Activated CD4-positive, alpha-beta memory T cell treated with anti-CD3 and anti-CD28 coated beads, Interleukin-2, amount 10 ng/mL, durations not matched to agents 7 days and 5 days (primary cell): ENCODE data around the gene IFI30. TPM values are rescaled to one million over a fixed set of nuclear protein-coding genes. Genes with fewer than 3 reads are reported as not detected.
A peak's percentile ranks its signal among the peaks of the same experiment; 100 is the strongest.

Experiments used
- CTCF ChIA-PET: fragments of 350-600 bp; sonication (Branson Sonifier 250); formaldehyde crosslinking; loops from one replicate; lab custom pipeline; 2021; ENCODE audit warnings: antibody characterized with exemption, inconsistent platforms; lab: Charles Lee
- POLR2A ChIA-PET: fragments of 350-600 bp; sonication (Branson Sonifier 250); formaldehyde crosslinking; loops from one replicate; lab custom pipeline; 2021; ENCODE audit warnings: antibody characterized with exemption; lab: Charles Lee
- DNase-seq: peaks from one replicate; pipeline ENCODE4 v3.0.0-alpha.2; 2020
- H3K27ac Mint-ChIP-seq: one replicate; pipeline ENCODE4 v1.8.0; 2021; ENCODE audit warnings: mild to moderate bottlenecking, mixed read lengths
- H3K27me3 Mint-ChIP-seq: one replicate; pipeline ENCODE4 v1.8.0; 2021; ENCODE audit warnings: mixed read lengths
- H3K36me3 Mint-ChIP-seq: one replicate; pipeline ENCODE4 v1.8.0; 2021; ENCODE audit warnings: low read depth, mixed read lengths
- H3K4me1 Mint-ChIP-seq: one replicate; pipeline ENCODE4 v1.8.0; 2021; ENCODE audit warnings: mixed read lengths
- H3K4me3 Mint-ChIP-seq: one replicate; pipeline ENCODE4 v1.8.0; 2021; ENCODE audit warnings: mild to moderate bottlenecking, mixed read lengths
- H3K9me3 Mint-ChIP-seq: one replicate; pipeline ENCODE4 v1.8.0; 2021; ENCODE audit warnings: mixed read lengths
- total RNA-seq, 2 experiments: library from RNA; stranded (reverse); gene quantifications; one replicate each; pipeline ENCODE4 v1.2.3, GENCODE V29; 2021

IFI30 gene
- total RNA-seq, 2 experiments from 2014 or later = 48.0 to 55.6 TPM

DNA sequence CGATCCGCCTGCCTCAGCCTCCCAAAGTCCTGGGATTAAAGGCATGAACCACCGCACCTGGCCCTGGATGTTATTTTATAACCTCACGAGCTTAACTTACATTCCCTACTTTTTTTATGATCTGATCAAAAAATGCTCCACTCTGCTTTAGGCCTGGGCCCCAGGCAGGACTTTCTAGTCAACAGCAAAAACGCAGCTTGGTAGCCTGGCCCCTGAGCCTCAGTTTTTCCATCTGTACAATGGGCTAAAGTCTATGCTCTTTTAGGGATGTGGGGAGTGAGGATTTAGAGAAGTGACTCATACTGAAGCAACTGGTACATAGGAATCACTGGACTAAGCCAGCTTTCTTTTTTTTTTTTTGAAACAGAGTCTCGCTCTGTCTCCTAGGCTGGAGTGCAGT is 32.6 kb upstream of the IFI30 start:
- H3K36me3 Mint-ChIP-seq = peaks cover 45% of the 10 kb centered on the region
- DNase-seq = no peak
- H3K4me1 Mint-ChIP-seq = no peaks in the 10 kb centered on the region
- H3K27ac Mint-ChIP-seq = no peak overlapping the region
- H3K9me3 Mint-ChIP-seq = no peaks in the 10 kb centered on the region
- no peak overlapping the region for H3K4me3 Mint-ChIP-seq
- ChIA-PET POLR2A (interaction anchor here (1.3 to 1.8 kb wide), 2 partner anchors 10 to 13 kb away, joined by 5 read pairs; no protein-coding TSS in a partner anchor), CTCF (interaction anchor here (0.8 to 1.7 kb wide), 3 partner anchors 11 to 203 kb away, joined by 3 to 6 read pairs (median 3); partner anchors contain the start of gene PIK3R2)
- H3K27me3 Mint-ChIP-seq = no peaks in the 10 kb centered on the region

DNA sequence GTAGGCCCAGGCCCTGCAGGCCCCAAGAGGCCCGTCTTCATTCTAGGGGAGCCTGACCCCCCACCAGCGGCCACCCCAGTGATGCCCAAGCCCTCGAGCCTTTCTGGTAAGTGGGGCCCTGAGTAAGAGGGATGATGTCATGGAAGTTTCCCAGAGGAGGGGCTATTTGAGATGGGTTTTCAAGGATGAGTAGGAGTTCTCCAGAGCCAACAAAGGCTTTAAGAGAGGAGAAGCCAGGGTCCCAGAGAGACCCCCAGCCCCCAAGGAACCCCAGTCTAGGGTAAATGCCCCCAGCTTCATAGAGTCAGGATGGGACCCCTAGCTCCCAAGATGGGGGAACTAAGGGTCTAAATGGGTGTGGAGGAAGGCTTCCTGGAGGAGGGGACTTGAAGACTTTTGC is 29.7 kb upstream of the IFI30 start:
- Mint-ChIP-seq H3K4me3 (no peak overlapping the region), H3K27me3 (no peaks in the 10 kb centered on the region), H3K9me3 (no peaks in the 10 kb centered on the region), H3K36me3 (peaks cover 49% of the 10 kb centered on the region), H3K4me1 (peaks cover 8% of the 10 kb centered on the region), H3K27ac (no peak overlapping the region)
- ChIA-PET POLR2A (interaction anchor here (1.3 kb wide), 1 partner anchor 15 kb away, joined by 4 read pairs; no protein-coding TSS in a partner anchor), CTCF (no interaction called here)
- DNase-seq = no peak

- Mint-ChIP-seq H3K36me3 (peaks cover 48% of the 10 kb centered on the region), H3K4me3 (no peak overlapping the region), H3K27ac (no peak overlapping the region), H3K27me3 (no peaks in the 10 kb centered on the region), H3K4me1 (peaks cover 9% of the 10 kb centered on the region), H3K9me3 (no peaks in the 10 kb centered on the region)
- ChIA-PET CTCF (no interaction called here), POLR2A (interaction anchor here (1.3 kb wide), 1 partner anchor 16 kb away, joined by 4 read pairs; no protein-coding TSS in a partner anchor)
- DNase-seq = no peak
Measured at GRCh38 chr19:18144361-18144760, 29.3 kb upstream of the IFI30 start.

- H3K4me3 Mint-ChIP-seq = no peak overlapping the region
- no peaks in the 10 kb centered on the region for H3K27me3 Mint-ChIP-seq
- ChIA-PET CTCF (interaction anchor here (1.1 kb wide), 1 partner anchor 32 kb away, joined by 4 read pairs; no protein-coding TSS in a partner anchor), POLR2A (interaction anchor here (1.2 kb wide), 1 partner anchor 9 kb away, joined by 3 read pairs; no protein-coding TSS in a partner anchor)
- no peaks in the 10 kb centered on the region for H3K9me3 Mint-ChIP-seq
- H3K36me3 Mint-ChIP-seq = peaks cover 48% of the 10 kb centered on the region
- no peak overlapping the region for H3K27ac Mint-ChIP-seq
- no peak for DNase-seq
- peaks cover 12% of the 10 kb centered on the region for H3K4me1 Mint-ChIP-seq
Measured at GRCh38 chr19:18144906-18145305, 28.7 kb upstream of the IFI30 start.

GRCh38 chr19:18145391-18145999 is 28.1 kb upstream of the IFI30 start:
- Mint-ChIP-seq H3K4me1 (peaks cover 14% of the 10 kb centered on the region), H3K9me3 (no peaks in the 10 kb centered on the region), H3K4me3 (no peak overlapping the region), H3K36me3 (peaks cover 46% of the 10 kb centered on the region), H3K27me3 (no peaks in the 10 kb centered on the region), H3K27ac (no peak overlapping the region)
- no peak for DNase-seq
- CTCF ChIA-PET = interaction anchor here (0.6 to 1.1 kb wide), 2 partner anchors 32 to 155 kb away, joined by 3 to 4 read pairs; no protein-coding TSS in a partner anchor
- POLR2A ChIA-PET = interaction anchor here (1.2 kb wide), 1 partner anchor 9 kb away, joined by 3 read pairs; no protein-coding TSS in a partner anchor

- POLR2A ChIA-PET = no interaction called here
- CTCF ChIA-PET = no interaction called here
- Mint-ChIP-seq H3K9me3 (no peaks in the 10 kb centered on the region), H3K27me3 (no peaks in the 10 kb centered on the region), H3K4me1 (peaks cover 32% of the 10 kb centered on the region), H3K36me3 (peaks cover 46% of the 10 kb centered on the region), H3K27ac (no peak overlapping the region), H3K4me3 (no peak overlapping the region)
- no peak for DNase-seq
Measured at GRCh38 chr19:18147396-18147795, 26.2 kb upstream of the IFI30 start.

DNA sequence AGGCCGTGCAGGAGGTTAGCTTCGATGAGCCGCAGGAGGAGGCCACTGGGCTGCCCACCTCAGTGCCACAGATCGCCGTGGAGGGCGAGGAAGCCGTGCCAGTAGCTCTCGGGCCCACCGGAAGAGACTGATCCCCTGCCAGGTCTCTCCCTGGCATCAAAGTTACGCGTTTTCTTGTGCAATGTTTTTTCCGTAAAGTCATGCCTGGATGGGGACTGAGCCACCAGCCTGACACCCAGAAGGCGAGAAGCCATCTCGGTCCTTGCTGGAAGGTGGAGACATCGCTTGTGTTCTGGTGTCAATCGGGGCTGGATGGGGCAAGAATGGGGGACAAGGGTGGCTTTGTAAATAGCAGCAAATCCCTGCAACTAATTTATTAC is 24.0 kb upstream of the IFI30 start:
- Mint-ChIP-seq H3K27ac (no peak overlapping the region), H3K9me3 (no peaks in the 10 kb centered on the region), H3K4me3 (no peak overlapping the region), H3K27me3 (no peaks in the 10 kb centered on the region), H3K4me1 (peaks cover 41% of the 10 kb centered on the region), H3K36me3 (peaks cover 34% of the 10 kb centered on the region)
- POLR2A ChIA-PET = interaction anchor here (1.1 kb wide), 1 partner anchor 11 kb away, joined by 3 read pairs; no protein-coding TSS in a partner anchor
- CTCF ChIA-PET = no interaction called here
- no peak for DNase-seq

GRCh38 chr19:18150776-18151624 is 22.6 kb upstream of the IFI30 start:
- POLR2A ChIA-PET = interaction anchor here (0.8 to 2.4 kb wide), 16 partner anchors 10 to 280 kb away, joined by 3 to 28 read pairs (median 4); partner anchors contain the start of genes IL12RB1 and JUND
- H3K36me3 Mint-ChIP-seq = peaks cover 25% of the 10 kb centered on the region
- no peak for DNase-seq
- CTCF ChIA-PET = interaction anchor here (0.6 to 2.2 kb wide), 10 partner anchors 10 to 538 kb away, joined by 3 to 23 read pairs (median 5); no protein-coding TSS in a partner anchor
- peak overlapping the region; percentile 98 for H3K27ac Mint-ChIP-seq
- H3K4me3 Mint-ChIP-seq = peak overlapping the region; percentile 77
- no peaks in the 10 kb centered on the region for H3K27me3 Mint-ChIP-seq
- H3K4me1 Mint-ChIP-seq = peaks cover 42% of the 10 kb centered on the region
- no peaks in the 10 kb centered on the region for H3K9me3 Mint-ChIP-seq

GRCh38 chr19:18152442-18152816 is 21.2 kb upstream of the IFI30 start:
- H3K27ac Mint-ChIP-seq = peak overlapping the region; percentile 98
- no peaks in the 10 kb centered on the region for H3K27me3 Mint-ChIP-seq
- H3K4me1 Mint-ChIP-seq = peaks cover 43% of the 10 kb centered on the region
- peak overlapping the region; percentile 77 for H3K4me3 Mint-ChIP-seq
- ChIA-PET CTCF (interaction anchor here (0.7 to 2.2 kb wide), 15 partner anchors 9 to 219 kb away, joined by 3 to 23 read pairs (median 3); partner anchors contain the start of genes CCDC124, IL12RB1 and LSM4), POLR2A (interaction anchor here (0.9 to 2.4 kb wide), 13 partner anchors 8 to 151 kb away, joined by 3 to 28 read pairs (median 4); partner anchors contain the start of genes IL12RB1, JUND, MPV17L2 and RAB3A)
- peak; percentile 99 for DNase-seq
- H3K9me3 Mint-ChIP-seq = no peaks in the 10 kb centered on the region
- H3K36me3 Mint-ChIP-seq = peaks cover 18% of the 10 kb centered on the region

- Mint-ChIP-seq H3K9me3 (no peaks in the 10 kb centered on the region), H3K27ac (peak within 1 kb of the TSS; percentile 98), H3K36me3 (peaks cover 15% of the 10 kb centered on the region), H3K4me1 (peaks cover 42% of the 10 kb centered on the region), H3K27me3 (no peaks in the 10 kb centered on the region), H3K4me3 (peak within 1 kb of the TSS; percentile 77)
- CTCF ChIA-PET = interaction anchor here (0.7 to 2.2 kb wide), 11 partner anchors 9 to 220 kb away, joined by 3 to 23 read pairs (median 5); partner anchors contain the start of genes CCDC124, IL12RB1 and LSM4
- POLR2A ChIA-PET = interaction anchor here (0.7 to 2.4 kb wide), 13 partner anchors 8 to 264 kb away, joined by 3 to 28 read pairs (median 3); partner anchors contain the start of genes IL12RB1, JUND, MPV17L2 and RAB3A
- DNase-seq = peak; percentile 100
Measured at GRCh38 chr19:18152817-18153555, 20.6 kb upstream of the IFI30 start, which contains the start of gene PIK3R2. Gene PIK3R2 (plus strand): TSS chr19:18153163. CDS start chr19:18155880, 2,717 bp downstream.

GRCh38 chr19:18153556-18154134 is 20.0 kb upstream of the IFI30 start:
- peak overlapping the region; percentile 75 for H3K4me3 Mint-ChIP-seq
- peaks cover 39% of the 10 kb centered on the region for H3K4me1 Mint-ChIP-seq
- peak; percentile 42 for DNase-seq

More at GRCh38 chr19:18153556-18154134, 20.0 kb upstream of the IFI30 start:
- CTCF ChIA-PET = no interaction called here
- POLR2A ChIA-PET = interaction anchor here (1.1 kb wide), 1 partner anchor 8 kb away, joined by 3 read pairs; no protein-coding TSS in a partner anchor
- H3K27me3 Mint-ChIP-seq = no peaks in the 10 kb centered on the region
- H3K9me3 Mint-ChIP-seq = no peaks in the 10 kb centered on the region
- H3K27ac Mint-ChIP-seq = peak overlapping the region; percentile 69
- H3K36me3 Mint-ChIP-seq = peaks cover 10% of the 10 kb centered on the region
